Measurements from ENCODE around the gene PRKCE. TPM values are rescaled to one million over a fixed set of nuclear protein-coding genes. Genes with fewer than 3 reads are reported as not detected.
A peak's percentile ranks its signal among the peaks of the same experiment; 100 is the strongest.

PRKCE gene
- total RNA-seq, 4 donors from 2014 or later, result 5.9 to 21.2 (median 18.5) TPM

DNA sequence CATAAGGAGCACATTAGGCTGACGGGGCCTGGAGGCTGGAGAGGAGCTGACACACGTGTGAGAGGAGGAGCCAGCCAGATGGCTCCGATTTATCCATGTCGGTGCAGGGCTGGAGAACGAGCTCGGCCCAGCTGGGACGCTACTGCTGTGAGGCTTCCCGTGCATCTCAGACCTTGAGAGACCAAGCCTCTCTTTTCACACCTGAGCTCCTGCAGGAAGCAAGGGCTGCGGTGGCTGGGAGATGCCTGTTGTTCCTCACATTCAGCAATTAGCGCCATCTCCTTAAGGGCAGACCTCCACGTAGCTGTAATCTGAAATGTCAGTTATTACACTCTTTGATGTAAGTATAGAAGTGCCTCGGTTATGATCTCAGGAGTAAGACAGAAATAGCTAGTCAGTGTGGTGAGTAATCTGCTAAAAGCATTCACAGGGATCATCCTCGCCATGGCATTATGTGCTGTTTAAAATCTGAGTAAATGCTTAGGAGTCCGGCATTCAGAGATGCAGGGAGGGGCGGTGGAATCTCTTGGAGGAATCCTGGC lies 107.9 kb downstream of the PRKCE start:
- TF ChIP-seq POLR2AphosphoS5 (IDR thresholded peaks at IDR 0.05) (peak; percentile 24), CTCF (IDR thresholded peaks at IDR 0.05) (no peak)
- no peak overlapping the region for H3K4me3 ChIP-seq

DNA sequence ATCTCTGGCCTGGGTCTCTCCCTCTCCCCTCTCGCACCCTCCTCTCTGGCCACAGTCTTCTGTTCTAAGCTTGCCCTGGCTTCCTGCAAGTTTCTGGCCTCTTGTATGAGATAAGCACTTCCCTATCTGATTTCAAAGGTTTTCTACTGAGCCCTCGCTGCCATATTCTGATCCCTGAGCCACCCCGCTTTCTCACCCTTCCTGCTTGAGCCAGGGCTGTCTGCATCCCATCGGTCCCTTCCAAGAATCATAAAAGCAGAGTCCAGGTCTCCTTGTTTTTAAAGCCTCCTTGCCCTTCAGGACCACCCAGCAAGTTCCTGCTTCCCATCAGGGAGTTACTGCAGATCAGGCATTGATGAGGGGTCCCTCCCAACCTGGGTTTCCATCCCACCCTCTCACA lies 110.2 kb downstream of the PRKCE start:
- Histone ChIP-seq H3K27ac (no peak overlapping the region), H3K27me3 (no peaks in the 10 kb centered on the region), H3K4me1 (peaks cover 12 to 40% (median 17%) of the 10 kb centered on the region in 3 donors), H3K36me3 (no peaks in the 10 kb centered on the region), H3K9me3 (no peaks in the 10 kb centered on the region), H3K4me3 (no peak overlapping the region)
- TF ChIP-seq EP300 (IDR thresholded peaks at IDR 0.05) (no peak), POLR2A (IDR thresholded peaks at IDR 0.05) (no peak)
- ATAC-seq, result no peak
- 92 to 100% methylated on average over 2 to 4 of the region's 4 CpGs for WGBS, 2 donors (ENCODE audit: low coverage in 1 of 2)

More for the DNA sequence above, 107.9 kb downstream of the PRKCE start:
- Histone ChIP-seq H3K27ac (peak overlapping the region in 3 of 4 donors; percentile 39 to 78 (median 72)), H3K4me1 (peaks cover 5 to 38% (median 10%) of the 10 kb centered on the region in 3 donors), H3K9me3 (no peaks in the 10 kb centered on the region), H3K27me3 (no peaks in the 10 kb centered on the region), H3K36me3 (no peaks in the 10 kb centered on the region)
- 24 to 34% methylated on average over 3 to 9 of the region's 15 CpGs for WGBS, 2 donors (ENCODE audit: low coverage in 1 of 2)
- peak; percentile 57 for ATAC-seq

DNA sequence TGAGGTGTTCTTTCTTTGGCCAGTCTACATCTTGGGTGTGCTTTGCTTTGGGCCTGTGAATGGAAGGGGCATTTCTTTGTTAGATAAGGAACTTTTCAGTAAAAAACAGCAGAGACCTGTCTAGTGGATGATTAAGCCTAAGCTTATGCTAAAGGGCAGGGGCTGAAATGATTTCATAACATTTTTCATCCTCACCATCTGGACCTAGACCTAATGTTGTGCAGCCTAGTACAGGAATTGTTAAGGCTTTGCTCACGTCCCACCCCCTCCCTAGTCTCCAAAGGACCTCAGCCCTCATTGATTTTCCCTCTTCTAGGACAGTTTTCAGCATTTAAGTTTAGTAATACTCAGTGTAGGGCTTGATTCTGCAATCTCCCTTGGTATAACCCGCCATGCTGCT lies 111.8 kb downstream of the PRKCE start:
- no peak for TF ChIP-seq CTCF (IDR thresholded peaks at IDR 0.05)
- no peak for TF ChIP-seq EP300 (IDR thresholded peaks at IDR 0.05)
- TF ChIP-seq POLR2AphosphoS5 (IDR thresholded peaks at IDR 0.05), result no peak
- no peak for TF ChIP-seq POLR2A (IDR thresholded peaks at IDR 0.05)
- H3K4me1 ChIP-seq, result peaks cover 12 to 53% (median 17%) of the 10 kb centered on the region in 3 donors
- H3K36me3 ChIP-seq, result no peaks in the 10 kb centered on the region
- no peak overlapping the region for H3K4me3 ChIP-seq
- H3K9me3 ChIP-seq, result no peaks in the 10 kb centered on the region
- H3K27me3 ChIP-seq, result no peaks in the 10 kb centered on the region
- WGBS, 2 donors (ENCODE audit: low coverage in 1 of 2), result 88% methylated on average over 2 of the region's 2 CpGs; no CpG with 5 or more reads in 1 of the 2 donors
- no peak for ATAC-seq
- H3K27ac ChIP-seq, result no peak overlapping the region

GRCh38 chr2:45763797-45764196 lies 112.3 kb downstream of the PRKCE start:
- 72 to 76% methylated on average over 3 to 5 of the region's 5 CpGs for WGBS, 2 donors (ENCODE audit: low coverage in 1 of 2)
- TF ChIP-seq POLR2AphosphoS5 (IDR thresholded peaks at IDR 0.05) (no peak), EP300 (IDR thresholded peaks at IDR 0.05) (no peak), POLR2A (IDR thresholded peaks at IDR 0.05) (no peak), CTCF (IDR thresholded peaks at IDR 0.05) (no peak)
- no peaks in the 10 kb centered on the region for H3K9me3 ChIP-seq
- H3K27ac ChIP-seq, result no peak overlapping the region
- H3K27me3 ChIP-seq, result no peaks in the 10 kb centered on the region
- ATAC-seq, result no peak
- no peak overlapping the region for H3K4me3 ChIP-seq
- no peaks in the 10 kb centered on the region for H3K36me3 ChIP-seq
- H3K4me1 ChIP-seq, result peaks cover 12 to 52% (median 17%) of the 10 kb centered on the region in 3 donors

DNA sequence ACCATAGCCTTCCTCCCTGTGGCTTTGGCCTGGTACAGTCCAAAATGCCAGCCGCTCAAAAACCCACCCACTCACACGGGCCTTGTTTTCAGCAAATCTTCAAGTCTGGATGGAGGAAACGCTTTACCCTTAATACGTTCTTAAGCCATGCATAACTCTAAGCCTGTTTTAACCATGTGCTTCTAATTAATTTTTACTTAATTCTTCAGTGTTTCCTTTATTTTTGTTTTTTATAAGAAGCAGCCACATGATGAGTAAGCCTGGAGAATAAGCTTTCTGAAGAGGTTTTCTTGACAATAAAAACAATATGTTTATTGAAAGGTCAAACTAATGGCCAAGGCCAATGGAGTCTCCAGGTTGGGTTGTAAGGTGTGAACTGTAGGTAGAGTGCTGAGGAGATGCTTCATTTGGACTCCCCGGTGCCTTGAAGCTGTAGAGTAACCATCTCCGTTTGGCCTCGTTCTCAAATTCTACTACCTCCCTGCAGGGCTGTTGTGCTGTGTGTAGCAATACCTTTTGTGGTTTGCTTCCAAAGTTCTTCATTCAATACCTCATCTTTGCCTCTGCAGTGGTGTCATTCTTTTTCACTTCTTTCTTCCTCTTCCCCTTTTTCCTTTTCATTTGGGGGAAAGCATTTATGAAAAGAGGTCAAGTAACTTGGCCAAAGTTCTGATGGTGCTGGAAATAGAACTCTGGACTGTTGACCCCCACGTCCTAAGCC lies 113.7 kb downstream of the PRKCE start:
- H3K36me3 ChIP-seq, result no peaks in the 10 kb centered on the region
- H3K27me3 ChIP-seq, result no peaks in the 10 kb centered on the region
- no peak for TF ChIP-seq POLR2AphosphoS5 (IDR thresholded peaks at IDR 0.05)
- TF ChIP-seq EP300 (IDR thresholded peaks at IDR 0.05), result no peak
- TF ChIP-seq POLR2A (IDR thresholded peaks at IDR 0.05), result no peak
- no peak for TF ChIP-seq CTCF (IDR thresholded peaks at IDR 0.05)
- ATAC-seq, result no peak
- H3K4me3 ChIP-seq, result no peak overlapping the region
- 67 to 86% methylated on average over 6 to 8 of the region's 8 CpGs for WGBS, 2 donors (ENCODE audit: low coverage in 1 of 2)
- no peak overlapping the region for H3K27ac ChIP-seq
- H3K4me1 ChIP-seq, result peaks cover 7 to 38% (median 7%) of the 10 kb centered on the region in 3 donors
- H3K9me3 ChIP-seq, result no peaks in the 10 kb centered on the region
